Subcutaneous abdominal adipose tissue (tissue), 5 donors: ENCODE data around the gene TIMM8A.
A peak's percentile ranks its signal among the peaks of the same experiment; 100 is the strongest.

ENCODE experiments used
- H3K27ac ChIP-seq: one replicate; pipeline ENCODE4 v1.7.0; 2013; ENCODE audit warnings: low read depth, mild to moderate bottlenecking, inconsistent platforms, low read length, moderate library complexity
- H3K27me3 ChIP-seq, 5 donors: one replicate each; pipeline ENCODE4 v1.7.0; 2013; ENCODE audit warnings: low read length in 5 of 5, inconsistent platforms in 1 of 5; ENCODE audit not compliant: control insufficient read depth in 5 of 5, insufficient read depth in 4 of 5
- H3K36me3 ChIP-seq, 5 donors: one replicate each; pipeline ENCODE4 v1.7.0; 2013; ENCODE audit warnings: low read length in 5 of 5; ENCODE audit not compliant: control insufficient read depth in 5 of 5, insufficient read depth in 5 of 5
- H3K4me1 ChIP-seq, 5 donors: one replicate each; pipeline ENCODE4 v1.7.0; 2013; ENCODE audit warnings: low read length in 5 of 5, mild to moderate bottlenecking in 3 of 5, moderate library complexity in 1 of 5; ENCODE audit not compliant: control insufficient read depth in 5 of 5, insufficient read depth in 5 of 5
- H3K4me3 ChIP-seq, 5 donors: one replicate each; pipeline ENCODE4 v1.7.0; 2013; ENCODE audit warnings: low read length in 5 of 5, low read depth in 1 of 5
- H3K9ac ChIP-seq, 5 donors: one replicate each; pipeline ENCODE4 v1.7.0; 2013; ENCODE audit warnings: low read length in 5 of 5, mild to moderate bottlenecking in 4 of 5, moderate library complexity in 3 of 5
- H3K9me3 ChIP-seq, 5 donors: one replicate each; pipeline ENCODE4 v1.7.0; 2013; ENCODE audit warnings: low read length in 5 of 5; ENCODE audit not compliant: control insufficient read depth in 5 of 5
- donor health status: healthy.
- donor health status: healthy.
- donor health status: healthy.
- donor health status: healthy.
- donor health status: healthy.

Gene TIMM8A

DNA sequence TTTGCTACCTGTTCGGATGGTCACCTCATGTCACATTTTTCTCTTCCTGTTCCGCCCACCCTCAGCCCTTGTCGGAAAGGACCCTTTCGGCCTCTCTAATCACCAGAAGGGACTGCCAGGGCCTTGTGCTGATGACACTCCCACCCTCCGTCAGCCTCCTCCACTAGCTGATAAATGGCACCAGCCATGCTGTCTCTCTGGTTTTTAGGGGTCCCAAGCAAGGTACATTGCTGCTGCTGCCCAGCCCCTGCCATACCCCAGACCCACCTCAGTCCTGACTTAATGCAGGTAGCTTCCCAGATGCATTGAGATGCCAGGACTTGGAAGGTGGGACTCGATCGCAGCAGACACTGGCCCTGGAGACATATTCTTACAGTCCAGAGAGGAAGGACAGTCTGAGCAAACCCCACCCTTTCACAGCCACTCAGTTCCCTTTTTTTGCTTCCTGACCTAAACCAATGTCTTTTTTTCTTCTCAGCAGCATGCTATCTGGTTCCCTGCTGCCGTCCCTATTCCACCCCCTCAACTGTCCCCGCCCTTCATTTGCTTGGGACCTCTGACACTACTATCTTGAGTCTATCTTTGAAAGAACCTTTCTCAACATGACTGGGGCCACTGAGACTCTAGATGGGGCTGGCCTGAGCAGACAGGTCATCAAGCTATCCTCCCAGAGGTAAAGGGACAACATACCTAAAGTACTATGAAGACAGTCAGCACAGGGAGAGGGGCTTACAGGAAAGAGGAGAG lies 37.4 kb upstream of the TIMM8A start, which contains the start of gene BTK:
BTK (minus strand) TSS at position 397 of the 747 bp plus-strand sequence. CDS start 10,907 bp downstream, outside the sequence.
- peaks cover 0 to 5% (median 3%) of the 10 kb centered on the region in 5 donors for H3K4me1 ChIP-seq
- H3K27ac ChIP-seq: no peak within 1 kb of the TSS
- peak within 1 kb of the TSS; percentile 6 to 50 (median 40) for H3K4me3 ChIP-seq
- peaks cover 2 to 13% (median 4%) of the 10 kb centered on the region in 5 donors for H3K27me3 ChIP-seq
- peaks cover 0 to 2% (median 0%) of the 10 kb centered on the region in 5 donors for H3K9me3 ChIP-seq
- H3K9ac ChIP-seq: peak within 1 kb of the TSS in 1 of 5 donors; percentile 18
- no peaks in the 10 kb centered on the region for H3K36me3 ChIP-seq

DNA sequence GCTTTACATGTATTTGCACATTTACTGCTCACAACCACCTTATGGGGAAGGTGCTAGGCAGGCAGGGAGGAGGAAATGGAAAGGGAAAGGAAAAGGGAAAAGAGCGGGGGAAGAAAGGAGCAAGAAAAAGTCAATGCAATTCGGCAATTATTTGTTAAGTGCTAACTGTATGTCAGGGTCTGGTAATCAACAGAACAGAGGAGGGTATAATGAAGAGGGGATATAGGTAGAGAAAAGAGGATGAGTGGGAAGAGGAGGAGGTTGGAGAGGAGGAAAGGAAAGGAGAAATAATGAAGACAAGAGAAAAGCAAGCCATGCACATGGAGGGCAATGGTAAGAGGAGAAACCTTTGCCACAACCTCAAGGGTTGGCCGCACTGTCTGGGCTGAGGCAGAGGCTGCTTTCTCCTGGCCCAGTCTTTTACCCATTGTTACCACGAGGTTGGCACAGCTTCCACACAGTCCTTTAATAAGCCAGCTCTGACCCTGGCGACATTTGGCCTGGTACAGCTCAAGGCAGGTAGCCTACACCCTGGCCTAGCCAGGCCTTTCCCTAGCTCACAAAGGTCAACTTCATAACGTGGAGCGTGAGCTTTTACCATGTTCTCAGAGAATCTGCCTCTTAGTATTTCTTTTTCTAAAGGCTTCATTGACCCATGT lies 36.6 kb upstream of the TIMM8A start:
- Histone ChIP-seq H3K9me3 (no peaks in the 10 kb centered on the region), H3K36me3 (no peaks in the 10 kb centered on the region), H3K27ac (no peak overlapping the region), H3K9ac (peak overlapping the region in 1 of 5 donors; percentile 18), H3K4me3 (peak overlapping the region; percentile 6 to 50 (median 40)), H3K27me3 (peaks cover 0 to 13% (median 4%) of the 10 kb centered on the region in 5 donors), H3K4me1 (peaks cover 0 to under 1% (median 0%) of the 10 kb centered on the region in 5 donors)

DNA sequence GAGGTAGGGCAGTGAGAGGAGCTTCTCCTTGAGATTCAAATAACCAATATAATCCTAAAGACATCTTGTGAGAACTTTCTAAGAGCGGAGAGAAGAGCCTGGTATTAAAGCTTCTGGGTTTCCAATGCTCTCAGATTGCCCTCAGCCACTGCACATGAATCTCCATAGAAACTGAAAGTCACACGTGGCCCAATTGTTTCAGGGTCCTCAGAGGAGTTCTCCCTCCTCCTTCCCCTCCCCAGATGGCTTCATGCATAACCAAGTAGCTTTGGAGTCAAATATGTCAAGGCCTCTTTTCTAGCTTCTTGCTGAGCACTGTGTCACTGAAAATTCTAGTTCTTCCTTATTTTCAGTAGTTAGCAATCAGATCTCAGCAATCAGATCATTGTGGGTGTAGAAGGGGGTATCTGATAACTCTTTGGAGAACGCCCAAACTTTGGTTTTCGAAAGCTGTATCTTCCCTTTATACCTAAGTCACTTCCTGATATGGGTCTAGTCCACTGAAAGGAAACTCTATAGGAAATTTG lies 35.2 kb upstream of the TIMM8A start:
- H3K27me3 ChIP-seq: peaks cover 0 to 12% (median 4%) of the 10 kb centered on the region in 5 donors
- H3K4me3 ChIP-seq: no peak overlapping the region
- no peak overlapping the region for H3K27ac ChIP-seq
- no peaks in the 10 kb centered on the region for H3K4me1 ChIP-seq
- H3K36me3 ChIP-seq: no peaks in the 10 kb centered on the region
- no peaks in the 10 kb centered on the region for H3K9me3 ChIP-seq
- no peak overlapping the region for H3K9ac ChIP-seq

DNA sequence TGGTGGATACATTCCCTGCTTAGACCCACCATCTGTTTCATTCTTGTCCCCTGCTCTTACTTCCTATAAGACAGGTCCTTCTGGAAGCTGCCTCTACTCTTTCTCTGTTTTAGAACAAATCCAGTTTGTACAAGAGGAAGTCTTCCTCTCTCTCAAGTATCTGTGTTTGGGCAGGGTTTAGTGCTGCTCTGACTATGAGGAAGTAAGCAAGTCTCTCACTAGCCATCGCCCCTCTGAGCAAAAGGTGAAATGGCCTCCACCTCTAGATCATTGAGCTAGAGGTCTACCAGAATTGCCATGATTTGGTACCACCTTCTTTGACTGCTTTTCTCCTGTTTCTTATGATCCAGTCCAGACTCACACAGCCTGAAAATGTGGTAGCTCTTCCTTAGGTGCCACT lies 29.0 kb upstream of the TIMM8A start:
- H3K4me3 ChIP-seq: no peak overlapping the region
- H3K36me3 ChIP-seq: no peaks in the 10 kb centered on the region
- no peaks in the 10 kb centered on the region for H3K9me3 ChIP-seq
- H3K27ac ChIP-seq: no peak overlapping the region
- no peak overlapping the region for H3K9ac ChIP-seq
- H3K27me3 ChIP-seq: peaks cover 0 to 6% (median 3%) of the 10 kb centered on the region in 5 donors
- no peaks in the 10 kb centered on the region for H3K4me1 ChIP-seq

DNA sequence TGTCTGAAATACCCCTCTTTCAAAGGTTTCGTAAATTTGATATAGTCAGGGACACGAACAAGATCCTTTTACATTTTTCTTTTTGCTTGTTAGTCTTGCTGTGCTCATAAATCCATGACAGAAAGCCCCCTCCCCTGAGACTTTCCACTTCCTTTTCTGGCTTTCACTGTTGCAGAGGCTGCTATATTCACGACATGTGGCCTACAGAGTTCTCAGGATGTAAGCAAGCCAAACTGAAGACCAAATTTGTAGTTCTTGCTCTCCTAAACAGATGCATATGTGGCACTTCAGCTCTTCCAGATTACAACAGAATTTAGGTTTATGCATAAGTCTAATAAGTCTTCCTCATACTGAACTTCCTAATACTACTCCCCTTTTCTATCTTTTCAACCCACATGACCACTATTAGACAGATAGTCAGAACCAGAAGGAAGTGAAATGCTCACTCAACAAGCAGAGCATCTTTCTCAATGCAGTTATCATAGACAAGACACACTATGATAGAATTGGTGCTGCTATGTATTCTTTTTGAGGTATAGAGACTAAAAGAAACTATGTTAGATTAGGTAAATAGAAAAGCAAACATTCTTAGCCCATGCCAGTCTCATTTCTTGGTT lies 22.5 kb upstream of the TIMM8A start:
- no peak overlapping the region for H3K4me3 ChIP-seq
- no peaks in the 10 kb centered on the region for H3K9me3 ChIP-seq
- no peaks in the 10 kb centered on the region for H3K4me1 ChIP-seq
- peaks cover 0 to 6% (median 2%) of the 10 kb centered on the region in 5 donors for H3K27me3 ChIP-seq
- no peak overlapping the region for H3K9ac ChIP-seq
- H3K36me3 ChIP-seq: no peaks in the 10 kb centered on the region
- no peak overlapping the region for H3K27ac ChIP-seq

DNA sequence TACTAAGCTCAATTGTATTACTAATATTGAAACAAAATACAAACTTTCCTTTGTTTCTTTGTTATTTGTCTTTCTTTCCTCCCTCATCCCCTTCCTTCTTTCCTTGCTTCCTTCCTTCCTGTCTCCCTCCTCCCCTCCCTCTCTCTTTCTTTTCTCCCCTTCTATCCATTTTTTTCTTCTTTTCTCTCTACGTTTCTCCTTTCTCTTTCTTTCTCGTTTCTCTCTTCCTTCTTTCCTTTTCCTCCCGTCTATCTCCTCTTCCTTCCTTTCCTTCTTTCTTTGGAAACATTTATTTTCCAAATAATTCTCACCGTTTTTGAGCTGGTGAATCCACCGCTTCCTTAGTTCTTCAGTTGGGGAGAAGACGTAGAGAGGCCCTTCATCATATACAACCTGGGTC lies 21.1 kb upstream of the TIMM8A start:
- Histone ChIP-seq H3K9me3 (no peaks in the 10 kb centered on the region), H3K9ac (no peak overlapping the region), H3K4me3 (no peak overlapping the region), H3K27me3 (peaks cover 0 to 5% (median 0%) of the 10 kb centered on the region in 5 donors), H3K4me1 (no peaks in the 10 kb centered on the region), H3K36me3 (no peaks in the 10 kb centered on the region), H3K27ac (no peak overlapping the region)

DNA sequence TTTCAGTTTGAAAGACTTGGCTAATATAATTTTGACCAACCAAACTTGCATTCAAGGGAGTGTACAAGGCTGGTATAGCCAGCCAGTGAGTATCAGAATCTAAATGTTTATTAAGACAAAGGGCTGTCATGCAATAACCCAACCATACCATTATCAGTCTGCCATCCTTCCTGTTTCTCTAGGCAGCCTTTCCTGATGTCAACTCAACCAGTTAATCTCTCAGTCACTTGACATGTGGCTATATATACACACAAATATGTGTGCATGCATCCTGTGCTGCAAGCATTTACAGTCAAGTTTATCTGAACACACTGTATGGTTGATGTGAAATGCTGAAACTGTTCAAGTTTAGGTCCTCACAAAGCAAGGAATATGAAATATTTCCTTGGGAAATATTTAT lies 20.3 kb upstream of the TIMM8A start:
- Histone ChIP-seq H3K36me3 (no peaks in the 10 kb centered on the region), H3K27me3 (peaks cover 0 to 5% (median 0%) of the 10 kb centered on the region in 5 donors), H3K9ac (no peak overlapping the region), H3K27ac (no peak overlapping the region), H3K9me3 (no peaks in the 10 kb centered on the region), H3K4me3 (no peak overlapping the region), H3K4me1 (no peaks in the 10 kb centered on the region)

DNA sequence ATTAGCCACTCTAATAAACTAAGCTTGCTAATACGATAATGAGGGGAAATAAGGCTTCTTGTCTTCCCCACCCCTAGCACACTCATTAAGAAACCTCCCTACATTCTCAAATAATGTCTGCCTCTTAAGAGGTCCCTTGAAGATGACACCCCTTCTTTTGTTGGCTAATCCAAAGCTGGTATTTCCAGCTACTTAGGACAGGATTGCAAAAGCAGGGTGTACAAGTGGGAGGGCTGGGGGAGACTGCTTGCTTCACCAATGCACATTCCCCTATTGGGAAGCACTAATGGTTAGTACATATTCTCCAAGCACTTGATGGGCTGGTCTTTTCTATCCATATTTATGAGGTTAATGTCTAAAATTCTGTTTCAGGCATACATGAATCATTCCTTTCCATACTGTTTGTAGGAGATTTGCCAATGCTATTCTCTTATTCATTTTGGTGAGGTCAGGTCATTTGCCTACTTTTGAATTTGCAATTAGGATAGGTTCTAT lies 16.8 kb upstream of the TIMM8A start:
- no peak overlapping the region for H3K4me3 ChIP-seq
- H3K36me3 ChIP-seq: no peaks in the 10 kb centered on the region
- no peaks in the 10 kb centered on the region for H3K9me3 ChIP-seq
- no peak overlapping the region for H3K27ac ChIP-seq
- peaks cover 4 to 14% (median 7%) of the 10 kb centered on the region in 5 donors for H3K27me3 ChIP-seq
- H3K4me1 ChIP-seq: no peaks in the 10 kb centered on the region
- H3K9ac ChIP-seq: no peak overlapping the region

DNA sequence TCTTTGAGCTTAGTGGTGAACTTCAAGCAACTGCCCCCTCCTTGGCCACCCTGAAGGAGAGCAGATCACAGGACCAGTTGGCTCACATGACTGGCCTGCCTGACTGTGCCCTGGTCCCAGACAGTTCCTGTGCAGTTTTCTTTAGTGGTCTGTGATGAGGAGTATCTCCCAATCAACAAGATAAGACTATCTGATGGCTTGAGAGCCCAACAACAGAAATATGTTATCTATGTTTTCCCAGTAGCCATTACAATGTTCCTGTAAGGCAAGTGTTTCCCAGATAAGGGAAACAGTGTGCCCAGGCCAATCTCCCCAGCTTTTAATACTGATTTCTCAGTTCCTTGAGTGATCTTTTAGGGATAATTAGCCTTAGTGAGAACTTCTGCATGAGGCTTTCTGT lies 14.2 kb upstream of the TIMM8A start:
- Histone ChIP-seq H3K27me3 (peaks cover 8 to 21% (median 12%) of the 10 kb centered on the region in 5 donors), H3K9ac (no peak overlapping the region)

More for the DNA sequence above, 14.2 kb upstream of the TIMM8A start:
- Histone ChIP-seq H3K9me3 (no peaks in the 10 kb centered on the region), H3K4me1 (no peaks in the 10 kb centered on the region), H3K27ac (no peak overlapping the region), H3K36me3 (peaks cover 0 to 5% (median 0%) of the 10 kb centered on the region in 5 donors), H3K4me3 (no peak overlapping the region)
